Endodermal cell (in vitro differentiated cells): Measurements from ENCODE around the gene RALGPS2. TPM values are rescaled to one million over a fixed set of nuclear protein-coding genes. Genes with fewer than 3 reads are reported as not detected.
"Not testable (repeated sequence)": the region's sequence is repeated elsewhere in the genome, so short reads cannot be mapped to it uniquely, and the experiment has no call there.

ENCODE experiments used
- DNase-seq: peaks from one replicate; pipeline ENCODE4 v3.0.0-alpha.2; 2017
- H3K27ac ChIP-seq: 2 replicates; pipeline ENCODE4 v1.5.1; 2013; ENCODE audit warnings: mild to moderate bottlenecking, low read depth, low read length, moderate library complexity
- H3K27me3 ChIP-seq: 2 replicates; pipeline ENCODE4 v1.6.1; 2013; ENCODE audit warnings: mild to moderate bottlenecking, low read length, moderate library complexity; ENCODE audit not compliant: insufficient read depth, control insufficient read depth, poor library complexity, severe bottlenecking
- H3K36me3 ChIP-seq: 2 replicates; pipeline ENCODE4 v1.7.0; 2013; ENCODE audit warnings: mild to moderate bottlenecking, low read length, moderate library complexity; ENCODE audit not compliant: control insufficient read depth, insufficient read depth
- H3K4me1 ChIP-seq: one replicate; pipeline ENCODE4 v1.7.0; 2013; ENCODE audit warnings: low read length; ENCODE audit not compliant: control insufficient read depth, insufficient read depth
- H3K4me3 ChIP-seq: 2 replicates; pipeline ENCODE4 v1.5.1; 2013; ENCODE audit warnings: mild to moderate bottlenecking, low read length, moderate library complexity
- H3K9ac ChIP-seq: 2 replicates; pipeline ENCODE4 v1.6.1; 2013; ENCODE audit warnings: mild to moderate bottlenecking, low read length, moderate library complexity; ENCODE audit not compliant: poor library complexity, severe bottlenecking; ENCODE audit errors: extremely low read depth
- H3K9me3 ChIP-seq: 2 replicates; pipeline ENCODE4 v1.6.1; 2013; ENCODE audit warnings: mild to moderate bottlenecking, low read length, moderate library complexity; ENCODE audit not compliant: control insufficient read depth
- H3K27ac Mint-ChIP-seq: 2 replicates; pipeline ENCODE4 v1.8.0; 2020; ENCODE audit warnings: mixed read lengths
- H3K27me3 Mint-ChIP-seq: 2 replicates; pipeline ENCODE4 v1.8.0; 2021; ENCODE audit warnings: mild to moderate bottlenecking, mixed read lengths; ENCODE audit not compliant: insufficient read depth
- H3K36me3 Mint-ChIP-seq: 2 replicates; pipeline ENCODE4 v1.8.0; 2020; ENCODE audit warnings: low read depth, mixed read lengths
- H3K4me1 Mint-ChIP-seq: 2 replicates; pipeline ENCODE4 v1.8.0; 2020; ENCODE audit warnings: mixed read lengths
- H3K4me3 Mint-ChIP-seq: 2 replicates; pipeline ENCODE4 v1.8.0; 2020; ENCODE audit warnings: mild to moderate bottlenecking, moderate library complexity, mixed read lengths
- H3K9me3 Mint-ChIP-seq: 2 replicates; pipeline ENCODE4 v1.8.0; 2020; ENCODE audit warnings: mild to moderate bottlenecking, mixed read lengths
- WGBS, 2 experiments: methylation state at CpG; one replicate each; pipeline versions ENCODE4 v1.1.5 to v1.1.7; 2013; ENCODE audit warnings: missing lambda C conversion rate in 2 of 2, mixed read lengths in 1 of 2; ENCODE audit not compliant: insufficient coverage in 1 of 2, insufficient read length in 1 of 2; 5-methylcytosine and 5-hydroxymethylcytosine counted together
- total RNA-seq, 2 donors: library from RNA; stranded (reverse); fragmentation: NEBNext Ultra II Directional in 1 of 2; extraction: Animal tissue kit (Norgen Biotek cat#: 25700) in 1 of 2; gene quantifications; 2 replicates in 1 of 2; 3 replicates in 1 of 2; pipeline ENCODE4 v1.2.1, GENCODE V29; 2021
- TF ChIP-seq, protein P1 (sequence below): fragments of 200-600 bp; sonication (generic); conservative IDR thresholded peaks from 2 replicates; pipeline ENCODE4 v1.5.0; 2021; ENCODE audit warnings: antibody characterized with exemption, mild to moderate bottlenecking

The RALGPS2 gene
- total RNA-seq, 2 donors from 2014 or later, result 56.6 to 73.1 TPM

DNA sequence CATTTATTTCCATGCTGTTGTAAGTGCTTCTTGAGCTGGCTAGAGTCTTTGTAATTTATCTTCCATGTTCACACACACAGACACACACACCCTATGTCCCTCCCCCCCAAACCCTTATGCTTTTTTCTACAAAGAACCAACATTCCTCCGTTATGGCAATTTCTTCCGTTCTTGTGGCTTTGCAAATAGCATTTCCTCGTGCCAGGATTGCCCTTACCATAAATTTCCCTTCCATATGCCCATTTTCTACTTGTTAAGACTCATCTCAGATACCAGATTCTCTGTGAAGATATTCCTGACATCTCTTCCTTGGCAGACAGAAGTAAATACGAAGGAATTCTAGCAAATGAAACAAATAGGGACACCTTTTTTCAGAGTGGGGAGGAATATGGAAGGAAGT is 26.0 kb downstream of the RALGPS2 start:
- Mint-ChIP-seq H3K27me3 (no peaks in the 10 kb centered on the region), H3K4me1 (peaks cover 4% of the 10 kb centered on the region), H3K36me3 (peaks cover 31% of the 10 kb centered on the region), H3K4me3 (no peak overlapping the region), H3K27ac (no peak overlapping the region), H3K9me3 (peaks cover 9% of the 10 kb centered on the region)
- no peaks in the 10 kb centered on the region for H3K27me3 ChIP-seq
- H3K4me3 ChIP-seq, result no peak overlapping the region
- H3K36me3 ChIP-seq, result peaks cover 16% of the 10 kb centered on the region
- no peak overlapping the region for H3K27ac ChIP-seq
- H3K9ac ChIP-seq, result no peak overlapping the region
- TF ChIP-seq, protein P1, sequence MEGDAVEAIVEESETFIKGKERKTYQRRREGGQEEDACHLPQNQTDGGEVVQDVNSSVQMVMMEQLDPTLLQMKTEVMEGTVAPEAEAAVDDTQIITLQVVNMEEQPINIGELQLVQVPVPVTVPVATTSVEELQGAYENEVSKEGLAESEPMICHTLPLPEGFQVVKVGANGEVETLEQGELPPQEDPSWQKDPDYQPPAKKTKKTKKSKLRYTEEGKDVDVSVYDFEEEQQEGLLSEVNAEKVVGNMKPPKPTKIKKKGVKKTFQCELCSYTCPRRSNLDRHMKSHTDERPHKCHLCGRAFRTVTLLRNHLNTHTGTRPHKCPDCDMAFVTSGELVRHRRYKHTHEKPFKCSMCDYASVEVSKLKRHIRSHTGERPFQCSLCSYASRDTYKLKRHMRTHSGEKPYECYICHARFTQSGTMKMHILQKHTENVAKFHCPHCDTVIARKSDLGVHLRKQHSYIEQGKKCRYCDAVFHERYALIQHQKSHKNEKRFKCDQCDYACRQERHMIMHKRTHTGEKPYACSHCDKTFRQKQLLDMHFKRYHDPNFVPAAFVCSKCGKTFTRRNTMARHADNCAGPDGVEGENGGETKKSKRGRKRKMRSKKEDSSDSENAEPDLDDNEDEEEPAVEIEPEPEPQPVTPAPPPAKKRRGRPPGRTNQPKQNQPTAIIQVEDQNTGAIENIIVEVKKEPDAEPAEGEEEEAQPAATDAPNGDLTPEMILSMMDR, result no peak
- WGBS, 2 experiments, result 90 to 92% methylated on average over 3 to 4 of the region's 4 CpGs
- H3K9me3 ChIP-seq, result peaks cover 13% of the 10 kb centered on the region
- DNase-seq, result no peak
- no peaks in the 10 kb centered on the region for H3K4me1 ChIP-seq

DNA sequence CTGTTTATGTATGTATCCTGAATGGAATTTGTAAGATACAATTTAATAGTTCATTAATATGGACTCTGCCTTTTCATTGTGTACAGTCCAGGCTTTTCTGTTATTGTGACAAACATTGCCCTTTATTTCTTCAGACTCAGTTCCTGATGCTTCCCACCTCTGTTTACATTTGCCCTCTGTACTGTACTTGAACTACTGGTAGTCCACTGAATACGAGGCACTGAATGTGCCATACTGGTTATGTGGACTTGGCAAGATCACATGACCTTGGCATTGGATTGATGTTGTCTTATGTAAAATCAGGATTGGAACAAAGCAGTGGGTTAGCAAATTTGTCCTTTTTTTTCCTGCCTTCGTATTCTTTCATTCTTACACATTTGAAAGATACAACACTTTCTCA is 27.8 kb downstream of the RALGPS2 start:
- peaks cover 13% of the 10 kb centered on the region for H3K9me3 ChIP-seq
- peaks cover 6% of the 10 kb centered on the region for H3K36me3 ChIP-seq
- no peaks in the 10 kb centered on the region for H3K4me1 ChIP-seq
- TF ChIP-seq, protein P1, result no peak
- no peak for DNase-seq
- Mint-ChIP-seq H3K4me3 (no peak overlapping the region), H3K9me3 (peaks cover 12% of the 10 kb centered on the region), H3K36me3 (peaks cover 23% of the 10 kb centered on the region), H3K27me3 (no peaks in the 10 kb centered on the region), H3K4me1 (peaks cover 3% of the 10 kb centered on the region), H3K27ac (no peak overlapping the region)
- WGBS, 2 experiments, result 83 to 90% methylated on average over 1 to 2 of the region's 2 CpGs
- no peak overlapping the region for H3K27ac ChIP-seq
- no peak overlapping the region for H3K9ac ChIP-seq
- H3K27me3 ChIP-seq, result no peaks in the 10 kb centered on the region
- H3K4me3 ChIP-seq, result no peak overlapping the region

DNA sequence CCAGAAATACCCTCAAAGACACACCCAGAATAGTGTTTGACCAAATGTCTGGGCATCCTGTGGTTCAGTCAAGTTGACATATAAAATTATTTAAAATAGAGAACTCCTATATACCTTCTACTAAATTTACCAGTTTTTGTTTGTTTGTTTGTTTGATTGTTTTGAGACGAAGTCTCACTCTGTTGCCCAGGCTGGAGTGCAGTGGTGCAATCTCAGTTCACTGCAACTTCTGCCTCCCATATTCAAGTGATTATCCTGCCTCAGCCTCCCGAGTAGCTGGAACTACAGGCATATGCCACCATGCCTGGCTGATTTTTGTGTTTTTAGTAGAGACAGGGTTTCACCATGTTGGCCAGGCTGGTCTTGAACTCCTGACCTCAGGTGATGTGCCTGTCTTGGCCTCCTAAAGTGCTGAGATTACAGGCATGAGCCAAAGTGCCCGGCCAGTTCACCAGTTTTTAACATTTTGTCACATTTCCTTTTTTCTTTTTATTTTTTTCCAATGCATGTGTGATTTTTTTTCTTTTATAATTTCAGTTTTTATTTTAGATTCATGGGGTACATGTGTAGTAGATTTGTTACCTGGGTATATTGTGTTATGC is 29.7 kb downstream of the RALGPS2 start:
- not testable (repeated sequence) for H3K36me3 ChIP-seq, H3K4me1 ChIP-seq, H3K27me3 ChIP-seq, H3K27ac Mint-ChIP-seq, H3K27me3 Mint-ChIP-seq, DNase-seq, H3K4me3 Mint-ChIP-seq, H3K4me1 Mint-ChIP-seq, H3K4me3 ChIP-seq, H3K27ac ChIP-seq, H3K9ac ChIP-seq
- Mint-ChIP-seq H3K36me3 (peaks cover 23% of the 10 kb centered on the region), H3K9me3 (peaks cover 24% of the 10 kb centered on the region)
- H3K9me3 ChIP-seq, result peaks cover 23% of the 10 kb centered on the region
- 91% methylated on average over 3 of the region's 3 CpGs; no CpG with 5 or more reads in 1 of the 2 experiments for WGBS, 2 experiments

DNA sequence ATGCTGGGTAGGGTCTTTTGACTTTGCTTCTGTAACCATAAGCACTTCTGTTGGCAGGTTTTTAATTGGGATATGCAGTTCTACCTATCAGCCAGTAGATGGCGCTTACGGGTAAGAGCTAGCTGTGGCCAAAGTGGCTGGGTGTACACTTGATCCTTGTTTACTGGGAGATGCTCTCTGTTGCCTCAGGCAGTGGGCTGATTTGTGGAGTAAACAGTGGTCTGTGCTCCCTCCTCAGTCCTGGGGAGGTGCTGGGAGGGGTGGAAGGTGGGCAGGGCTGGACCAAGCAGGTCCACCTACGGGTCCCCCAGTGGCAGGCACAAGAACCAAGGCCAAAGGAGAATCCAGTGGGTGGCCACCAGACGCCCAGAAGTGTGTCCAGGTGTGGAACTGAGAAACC is 43.4 kb downstream of the RALGPS2 start:
- TF ChIP-seq, protein P1, result peak; percentile 86
- WGBS, 2 experiments, result 57% methylated on average over 4 of the region's 4 CpGs; no CpG with 5 or more reads in 1 of the 2 experiments
- Histone ChIP-seq H3K27ac (no peak overlapping the region), H3K4me3 (no peak overlapping the region), H3K9ac (no peak overlapping the region), H3K36me3 (peaks cover 44% of the 10 kb centered on the region), H3K9me3 (peaks cover 63% of the 10 kb centered on the region), H3K27me3 (no peaks in the 10 kb centered on the region), H3K4me1 (no peaks in the 10 kb centered on the region)
- H3K9me3 Mint-ChIP-seq, result peaks cover 67% of the 10 kb centered on the region
- DNase-seq, result peak; percentile 60
- no peak overlapping the region for H3K27ac Mint-ChIP-seq
- H3K36me3 Mint-ChIP-seq, result peaks cover 81% of the 10 kb centered on the region
- H3K4me1 Mint-ChIP-seq, result no peaks in the 10 kb centered on the region
- H3K27me3 Mint-ChIP-seq, result no peaks in the 10 kb centered on the region
- H3K4me3 Mint-ChIP-seq, result no peak overlapping the region
